H7 (cell line): Measurements from ENCODE around the gene DNM3. TPM values are rescaled to one million over a fixed set of nuclear protein-coding genes. Genes with fewer than 3 reads are reported as not detected.

Experiments used
- DNase-seq: peaks from one replicate; pipeline ENCODE4 v3.0.0; 2012
- H3K27me3 ChIP-seq: 2 replicates; pipeline ENCODE4 v1.6.0; 2011; ENCODE audit warnings: mild to moderate bottlenecking, low read length; ENCODE audit not compliant: control insufficient read depth, insufficient read depth
- H3K36me3 ChIP-seq: replicated peaks from 2 replicates; pipeline ENCODE4 v1.5.1; 2011; ENCODE audit warnings: low read length; ENCODE audit not compliant: control insufficient read depth, insufficient read depth
- H3K4me3 ChIP-seq: 2 replicates; pipeline ENCODE4 v1.5.1; 2011; ENCODE audit warnings: low read depth, mild to moderate bottlenecking, control low read depth, low read length, moderate library complexity; ENCODE audit not compliant: insufficient read depth
- total RNA-seq: library from RNA; depleted of rRNA; stranded (reverse); fragments of >200 nt; shearing (Covaris generic); gene quantifications from 2 replicates; pipeline ENCODE4 v1.2.3, GENCODE V29; 2014

DNM3 gene
- total RNA-seq, 1 experiment from 2014 or later = 0.73 TPM

- no peak for DNase-seq
- no peaks in the 10 kb centered on the region for H3K36me3 ChIP-seq
- no peaks in the 10 kb centered on the region for H3K27me3 ChIP-seq
- no peak overlapping the region for H3K4me3 ChIP-seq
These were observed 337.6 kb downstream of the DNM3 start for GRCh38 chr1:172178886-172179285.

GRCh38 chr1:172179918-172180317, 338.6 kb downstream of the DNM3 start:
- Histone ChIP-seq H3K27me3 (no peaks in the 10 kb centered on the region), H3K4me3 (no peak overlapping the region), H3K36me3 (no peaks in the 10 kb centered on the region)
- DNase-seq = no peak

GRCh38 chr1:172180501-172181285, 339.4 kb downstream of the DNM3 start:
- no peak overlapping the region for H3K4me3 ChIP-seq
- H3K27me3 ChIP-seq = no peaks in the 10 kb centered on the region
- H3K36me3 ChIP-seq = no peaks in the 10 kb centered on the region
- no peak for DNase-seq

DNA sequence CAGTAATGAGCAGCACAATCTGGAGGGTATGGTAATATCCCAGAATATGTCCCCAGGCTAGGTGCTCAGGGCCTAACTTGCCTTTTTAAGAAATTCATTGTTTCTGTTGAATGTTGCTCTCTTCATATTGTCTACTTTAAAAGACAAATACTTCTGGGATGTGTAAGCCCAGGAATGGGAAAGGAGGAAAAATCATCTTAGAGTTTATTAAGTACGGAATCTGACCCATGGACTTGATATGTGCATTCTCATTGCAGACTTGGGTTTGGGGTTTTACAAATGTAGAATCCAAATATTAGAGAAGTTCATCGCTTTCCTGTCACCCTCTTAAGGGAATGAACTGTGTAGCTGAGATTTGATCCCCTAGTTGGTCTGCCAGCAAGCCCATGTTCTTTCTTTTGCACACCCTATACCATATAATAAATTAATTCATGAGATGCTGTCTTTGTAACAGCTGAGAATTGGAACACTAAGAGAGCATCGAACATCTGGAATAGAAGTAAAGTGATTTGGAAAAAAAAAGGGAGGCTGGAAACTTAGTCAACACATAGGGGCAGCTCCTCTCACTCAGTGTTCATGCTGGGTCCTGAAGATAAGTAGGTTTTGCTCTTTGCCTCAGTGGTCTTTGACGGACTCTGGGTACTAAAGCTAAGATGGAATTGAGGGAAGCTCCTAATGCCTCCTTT, 343.4 kb downstream of the DNM3 start:
- Histone ChIP-seq H3K4me3 (no peak overlapping the region), H3K36me3 (no peaks in the 10 kb centered on the region), H3K27me3 (no peaks in the 10 kb centered on the region)
- DNase-seq = no peak

DNA sequence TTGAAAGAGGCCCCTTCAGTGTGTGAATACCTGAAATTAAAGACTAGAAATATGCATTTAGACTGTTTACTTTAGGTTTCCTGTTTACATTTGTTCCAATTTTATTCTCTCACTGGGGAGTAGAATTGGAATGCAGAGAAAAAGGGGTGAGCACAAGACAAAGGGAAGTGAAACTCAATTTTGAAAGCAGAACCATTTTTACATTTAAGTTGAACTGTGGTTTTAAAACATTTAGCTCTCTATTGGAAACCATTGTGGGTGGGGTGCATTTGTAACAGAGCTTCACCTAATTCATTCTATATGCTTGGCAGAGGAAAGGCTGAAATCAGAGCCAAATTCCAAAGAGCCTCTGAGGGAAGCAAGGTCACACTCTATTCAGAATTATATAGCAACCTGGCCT, 343.9 kb downstream of the DNM3 start:
- no peak overlapping the region for H3K4me3 ChIP-seq

DNA sequence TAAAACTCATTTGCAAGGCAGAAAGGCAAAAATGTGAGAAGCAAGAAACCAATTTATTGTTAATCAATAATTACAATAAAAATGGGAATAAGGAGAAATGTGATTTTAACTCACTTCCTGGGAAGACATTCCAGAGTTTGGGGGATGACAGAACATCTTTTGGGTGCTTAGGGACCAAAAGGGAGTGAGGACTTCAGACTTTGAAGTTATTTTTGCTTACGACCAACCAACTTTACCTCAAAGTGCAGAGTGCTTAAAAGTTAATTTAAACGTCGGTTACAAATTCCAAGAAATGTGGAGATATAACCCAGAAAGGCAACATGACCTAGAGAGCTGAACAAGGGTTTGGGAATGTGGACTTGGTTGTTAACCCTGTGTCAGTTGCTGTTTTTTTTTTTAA, 344.7 kb downstream of the DNM3 start:
- H3K36me3 ChIP-seq = no peaks in the 10 kb centered on the region
- no peak overlapping the region for H3K4me3 ChIP-seq
- no peak for DNase-seq
- H3K27me3 ChIP-seq = no peaks in the 10 kb centered on the region

More for the DNA sequence above, 343.9 kb downstream of the DNM3 start:
- Histone ChIP-seq H3K36me3 (no peaks in the 10 kb centered on the region), H3K27me3 (no peaks in the 10 kb centered on the region)
- no peak for DNase-seq

GRCh38 chr1:172201572-172201971, 360.3 kb downstream of the DNM3 start:
- Histone ChIP-seq H3K36me3 (no peaks in the 10 kb centered on the region), H3K4me3 (no peak overlapping the region), H3K27me3 (no peaks in the 10 kb centered on the region)
- DNase-seq = no peak

GRCh38 chr1:172203135-172203823, 362.0 kb downstream of the DNM3 start:
- Histone ChIP-seq H3K4me3 (no peak overlapping the region), H3K36me3 (no peaks in the 10 kb centered on the region), H3K27me3 (no peaks in the 10 kb centered on the region)
- no peak for DNase-seq

GRCh38 chr1:172203902-172204301, 362.6 kb downstream of the DNM3 start:
- H3K27me3 ChIP-seq = no peaks in the 10 kb centered on the region
- H3K4me3 ChIP-seq = no peak overlapping the region
- DNase-seq = no peak
- no peaks in the 10 kb centered on the region for H3K36me3 ChIP-seq

GRCh38 chr1:172206256-172206655, 365.0 kb downstream of the DNM3 start:
- no peaks in the 10 kb centered on the region for H3K36me3 ChIP-seq
- DNase-seq = no peak
- H3K4me3 ChIP-seq = no peak overlapping the region
- H3K27me3 ChIP-seq = no peaks in the 10 kb centered on the region

GRCh38 chr1:172208635-172209034, 367.3 kb downstream of the DNM3 start:
- no peak for DNase-seq
- H3K36me3 ChIP-seq = no peaks in the 10 kb centered on the region
- no peak overlapping the region for H3K4me3 ChIP-seq
- H3K27me3 ChIP-seq = no peaks in the 10 kb centered on the region

- DNase-seq = no peak
- H3K4me3 ChIP-seq = no peak overlapping the region
- no peaks in the 10 kb centered on the region for H3K36me3 ChIP-seq
- H3K27me3 ChIP-seq = no peaks in the 10 kb centered on the region
These were observed 369.9 kb downstream of the DNM3 start for GRCh38 chr1:172211221-172211620.

DNA sequence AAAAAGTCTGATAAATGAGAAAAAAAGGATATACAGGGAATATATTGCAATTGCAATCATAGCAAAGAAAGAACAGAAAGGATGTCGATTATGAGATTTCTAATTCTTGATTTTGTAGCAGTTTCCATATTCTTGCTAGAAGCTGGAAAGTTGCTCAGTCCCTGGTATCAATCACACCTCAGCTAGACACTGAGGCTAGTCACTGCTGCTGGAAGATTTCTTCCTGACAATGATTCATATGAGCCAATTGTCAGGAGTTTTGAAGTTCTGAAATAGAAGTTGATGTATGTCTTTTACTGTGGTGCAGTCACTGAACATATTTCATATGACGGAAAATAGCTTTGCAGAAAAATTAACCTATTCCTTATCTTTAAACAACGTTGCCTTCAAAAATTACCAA, 370.8 kb downstream of the DNM3 start:
- H3K27me3 ChIP-seq = no peaks in the 10 kb centered on the region
- no peak for DNase-seq
- no peaks in the 10 kb centered on the region for H3K36me3 ChIP-seq
- H3K4me3 ChIP-seq = no peak overlapping the region

DNA sequence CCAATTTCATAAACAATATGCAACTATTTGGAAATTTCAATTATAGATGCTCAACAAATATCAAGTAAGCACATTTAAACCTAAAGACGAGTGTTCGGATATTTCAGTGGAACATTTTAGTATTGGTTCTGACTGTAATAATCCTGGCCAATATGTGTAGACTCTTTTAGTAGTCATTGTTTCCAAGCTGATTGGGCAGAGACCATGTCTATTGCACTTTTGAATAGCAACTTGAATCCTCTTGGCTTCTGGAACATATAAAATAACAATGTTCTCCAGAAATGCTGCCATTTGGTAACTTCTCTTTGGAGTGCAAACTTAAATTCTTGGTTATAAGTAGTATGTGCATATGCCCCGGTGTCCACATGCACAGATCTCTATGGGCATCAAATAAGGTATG, 373.7 kb downstream of the DNM3 start:
- Histone ChIP-seq H3K27me3 (no peaks in the 10 kb centered on the region), H3K4me3 (no peak overlapping the region), H3K36me3 (no peaks in the 10 kb centered on the region)
- no peak for DNase-seq

DNA sequence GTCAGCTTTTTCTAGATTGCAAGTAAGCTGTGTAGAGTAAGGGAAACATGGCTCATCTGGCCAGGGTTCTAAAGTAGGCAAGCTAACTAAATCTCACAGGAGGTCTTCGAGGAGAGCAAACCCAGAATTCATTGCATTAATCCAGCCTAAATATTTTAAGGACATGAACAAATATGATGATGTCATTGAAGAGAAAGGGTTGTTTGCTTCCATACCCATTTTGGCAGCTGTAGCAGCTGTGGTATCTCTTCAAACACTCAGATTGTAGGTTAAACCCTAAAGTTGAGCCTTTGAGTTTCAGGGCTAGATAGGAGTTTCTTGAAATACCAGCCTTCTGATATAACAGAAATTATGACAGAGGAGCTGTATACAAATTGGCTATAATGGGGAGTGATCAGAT, 378.7 kb downstream of the DNM3 start:
- no peak for DNase-seq
- H3K4me3 ChIP-seq = no peak overlapping the region
- H3K27me3 ChIP-seq = no peaks in the 10 kb centered on the region
- H3K36me3 ChIP-seq = no peaks in the 10 kb centered on the region
